Tibial nerve (tissue), 4 donors: ENCODE measurements around the gene MEF2C.

Experiments used
- CTCF ChIP-seq, 5 experiments: fragments of 200-600 bp in 3 of 5; fragments of 450-650 bp in 2 of 5; sonication (generic) in 3 of 5; IDR thresholded peaks; one replicate each; pipeline ENCODE4 v1.5.1; 2016 to 2019; ENCODE audit warnings: antibody characterized with exemption in 5 of 5, mild to moderate bottlenecking in 3 of 5, moderate library complexity in 2 of 5
- EP300 ChIP-seq, 2 donors: sonication (generic); formaldehyde crosslinking; IDR thresholded peaks; one replicate each; pipeline ENCODE4 v1.6.1; 2017; ENCODE audit warnings: antibody characterized with exemption in 2 of 2, mild to moderate bottlenecking in 1 of 2
- POLR2A ChIP-seq, 2 donors: fragments of 450-650 bp; IDR thresholded peaks; one replicate each; pipeline ENCODE4 v1.6.1; 2017; ENCODE audit warnings: antibody characterized with exemption in 2 of 2, mild to moderate bottlenecking in 2 of 2, moderate library complexity in 2 of 2

GRCh38 chr5:88748666-88749065 lies 134.3 kb downstream of the MEF2C start:
- no peak for TF ChIP-seq EP300 (IDR thresholded peaks at IDR 0.05)
- no peak for TF ChIP-seq CTCF (IDR thresholded peaks at IDR 0.05)
- TF ChIP-seq POLR2A (IDR thresholded peaks at IDR 0.05) = no peak
